GM19452 (cell line): Measurements from ENCODE around the gene KRTAP21-3.

Experiments
- ATAC-seq: cut with Tn5 transposase; IDR thresholded peaks from one replicate; pipeline ENCODE4 v1.9.1; 2021; ENCODE audit not compliant: unreplicated experiment

Gene KRTAP21-3

DNA sequence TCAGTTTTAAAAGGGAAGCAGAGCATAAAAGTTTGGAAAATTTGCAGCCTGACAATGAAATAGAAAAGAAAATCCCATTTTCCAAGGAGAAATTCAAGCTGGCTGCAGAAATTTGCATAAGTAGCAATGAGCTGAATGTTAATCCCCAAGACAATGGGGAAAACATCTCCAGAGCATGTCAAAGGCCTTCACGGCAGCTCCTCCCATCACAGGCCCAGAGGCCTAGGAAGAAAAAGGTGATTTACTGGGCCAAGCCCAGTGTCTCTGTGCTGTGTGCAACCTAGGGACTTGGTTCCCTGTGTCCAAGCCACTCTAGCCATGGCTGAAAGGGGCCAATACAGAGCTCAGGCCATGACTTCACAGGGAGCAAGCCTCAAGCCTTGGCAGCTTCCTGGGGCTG, 49.8 kb downstream of the KRTAP21-3 start:
- ATAC-seq: no peak
